ENCODE results near the gene USP47.

DNA sequence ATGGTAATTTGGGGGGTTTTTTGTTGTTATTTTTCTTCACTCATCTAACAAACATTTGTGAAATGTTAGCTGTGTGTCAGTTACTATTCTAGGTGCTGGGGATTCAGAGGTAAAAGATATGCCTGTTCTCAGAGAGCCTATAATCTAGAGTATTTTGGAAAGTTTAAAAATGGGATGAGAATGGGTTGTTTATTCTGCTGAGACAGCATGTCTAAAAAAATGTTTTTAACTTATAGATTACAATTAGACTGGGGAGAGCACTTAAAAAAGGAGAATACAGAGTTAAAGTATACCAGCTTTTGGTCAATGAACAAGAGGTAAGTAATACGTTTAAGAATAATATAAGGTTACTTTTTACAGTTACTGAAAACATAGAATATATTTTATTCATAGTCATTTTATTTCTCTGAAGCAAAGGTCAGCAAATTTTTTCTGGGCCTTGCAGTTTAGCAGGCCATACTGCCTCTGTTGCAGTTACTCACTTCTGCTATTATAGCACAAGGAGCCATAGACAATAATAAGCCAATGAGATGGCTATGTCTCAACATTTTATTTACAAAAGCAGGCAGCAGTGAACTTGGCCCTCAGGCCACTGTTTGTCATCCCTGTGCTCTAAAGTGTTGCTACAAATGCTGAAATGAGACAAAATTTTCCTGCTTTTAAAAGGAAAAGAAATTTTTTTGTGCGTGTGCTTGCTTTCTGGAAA is 106.6 kb downstream of the USP47 start:
- TF ChIP-seq, protein P1, sequence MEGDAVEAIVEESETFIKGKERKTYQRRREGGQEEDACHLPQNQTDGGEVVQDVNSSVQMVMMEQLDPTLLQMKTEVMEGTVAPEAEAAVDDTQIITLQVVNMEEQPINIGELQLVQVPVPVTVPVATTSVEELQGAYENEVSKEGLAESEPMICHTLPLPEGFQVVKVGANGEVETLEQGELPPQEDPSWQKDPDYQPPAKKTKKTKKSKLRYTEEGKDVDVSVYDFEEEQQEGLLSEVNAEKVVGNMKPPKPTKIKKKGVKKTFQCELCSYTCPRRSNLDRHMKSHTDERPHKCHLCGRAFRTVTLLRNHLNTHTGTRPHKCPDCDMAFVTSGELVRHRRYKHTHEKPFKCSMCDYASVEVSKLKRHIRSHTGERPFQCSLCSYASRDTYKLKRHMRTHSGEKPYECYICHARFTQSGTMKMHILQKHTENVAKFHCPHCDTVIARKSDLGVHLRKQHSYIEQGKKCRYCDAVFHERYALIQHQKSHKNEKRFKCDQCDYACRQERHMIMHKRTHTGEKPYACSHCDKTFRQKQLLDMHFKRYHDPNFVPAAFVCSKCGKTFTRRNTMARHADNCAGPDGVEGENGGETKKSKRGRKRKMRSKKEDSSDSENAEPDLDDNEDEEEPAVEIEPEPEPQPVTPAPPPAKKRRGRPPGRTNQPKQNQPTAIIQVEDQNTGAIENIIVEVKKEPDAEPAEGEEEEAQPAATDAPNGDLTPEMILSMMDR (IDR thresholded peaks at IDR 0.05), result no peak
- TF ChIP-seq ZFX (IDR thresholded peaks at IDR 0.05; ENCODE audit: borderline replicate concordance), result no peak

Data from 22Rv1 (cell line).